Measurements from ENCODE around the gene SSRP1. TPM values are rescaled to one million over a fixed set of nuclear protein-coding genes. Genes with fewer than 3 reads are reported as not detected.

The SSRP1 gene
- total RNA-seq, 1 donor from 2014 or later: 103 TPM

Other genes with a start within 250 kb of the SSRP1 start
- not detected for gene LRRC55, start 153.9 kb downstream of the SSRP1 start, total RNA-seq
- gene APLNR, start 98.6 kb downstream of the SSRP1 start, total RNA-seq: 4.7 TPM
- gene TNKS1BP1, start 10.9 kb downstream of the SSRP1 start, total RNA-seq: 338 TPM
- gene P2RX3, start 2.5 kb upstream of the SSRP1 start, total RNA-seq: 0.99 TPM
- not detected for gene PRG3, start 45.3 kb upstream of the SSRP1 start, total RNA-seq
- gene PRG2, start 54.8 kb upstream of the SSRP1 start, total RNA-seq: 0.55 TPM
- 27.2 TPM for gene SLC43A3, start 91.2 kb upstream of the SSRP1 start, total RNA-seq
- gene RTN4RL2, start 124.6 kb upstream of the SSRP1 start, total RNA-seq: 1.5 TPM
- 10.4 TPM for gene SLC43A1, start 179.8 kb upstream of the SSRP1 start, total RNA-seq
- 50.5 TPM for gene TIMM10, start 194.9 kb upstream of the SSRP1 start, total RNA-seq
- gene SMTNL1, start 201.7 kb upstream of the SSRP1 start, total RNA-seq: not detected
- 83.1 TPM for gene UBE2L6, start 231.8 kb upstream of the SSRP1 start, total RNA-seq